GM21381 (cell line): Measurements from ENCODE around the gene PRKCH.

ENCODE experiments used
- ATAC-seq: cut with Tn5 transposase; IDR thresholded peaks from one replicate; pipeline ENCODE4 v1.9.1; 2021; ENCODE audit warnings: mild to moderate bottlenecking, moderate library complexity; ENCODE audit not compliant: unreplicated experiment

PRKCH gene

DNA sequence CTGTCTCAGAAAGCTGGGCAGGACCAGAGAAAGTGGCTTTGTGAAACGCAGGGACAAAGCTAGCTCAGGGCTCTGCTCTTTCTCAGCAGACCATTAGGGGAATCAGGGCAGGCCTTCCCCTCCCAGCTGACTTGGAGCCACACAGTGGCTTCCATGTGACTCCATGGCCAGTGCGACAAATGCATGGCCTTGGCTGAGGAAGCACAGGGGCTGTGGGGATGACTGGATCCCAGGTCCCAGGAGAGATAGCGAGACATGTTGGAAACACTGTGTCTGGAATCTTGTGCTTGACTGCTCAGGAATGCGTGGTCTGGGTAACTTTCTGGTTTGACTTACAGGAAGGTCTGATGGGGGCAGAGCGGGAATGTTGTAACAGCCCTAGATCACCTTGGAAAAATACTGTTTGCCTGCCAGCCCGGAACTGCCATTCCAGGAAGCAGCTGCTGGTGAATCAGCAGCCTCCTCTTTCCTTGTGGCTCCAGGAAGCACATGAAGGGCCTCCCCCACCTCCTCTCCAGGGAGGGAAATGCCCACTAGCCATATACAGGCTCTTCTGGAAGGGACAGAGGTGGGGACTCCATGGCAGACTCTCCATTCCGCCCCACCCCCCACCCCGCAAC lies 240.4 kb downstream of the PRKCH start:
- ATAC-seq, result no peak

GRCh38 chr14:61562321-61563161 lies 241.2 kb downstream of the PRKCH start:
- ATAC-seq, result no peak

- ATAC-seq, result no peak
These were observed 241.8 kb downstream of the PRKCH start for GRCh38 chr14:61563162-61563511.

- no peak for ATAC-seq
These were observed 242.7 kb downstream of the PRKCH start for GRCh38 chr14:61563880-61564617.

- ATAC-seq, result no peak
These were observed 243.3 kb downstream of the PRKCH start for GRCh38 chr14:61564618-61565091.

GRCh38 chr14:61565181-61565580 lies 243.8 kb downstream of the PRKCH start:
- ATAC-seq, result no peak

DNA sequence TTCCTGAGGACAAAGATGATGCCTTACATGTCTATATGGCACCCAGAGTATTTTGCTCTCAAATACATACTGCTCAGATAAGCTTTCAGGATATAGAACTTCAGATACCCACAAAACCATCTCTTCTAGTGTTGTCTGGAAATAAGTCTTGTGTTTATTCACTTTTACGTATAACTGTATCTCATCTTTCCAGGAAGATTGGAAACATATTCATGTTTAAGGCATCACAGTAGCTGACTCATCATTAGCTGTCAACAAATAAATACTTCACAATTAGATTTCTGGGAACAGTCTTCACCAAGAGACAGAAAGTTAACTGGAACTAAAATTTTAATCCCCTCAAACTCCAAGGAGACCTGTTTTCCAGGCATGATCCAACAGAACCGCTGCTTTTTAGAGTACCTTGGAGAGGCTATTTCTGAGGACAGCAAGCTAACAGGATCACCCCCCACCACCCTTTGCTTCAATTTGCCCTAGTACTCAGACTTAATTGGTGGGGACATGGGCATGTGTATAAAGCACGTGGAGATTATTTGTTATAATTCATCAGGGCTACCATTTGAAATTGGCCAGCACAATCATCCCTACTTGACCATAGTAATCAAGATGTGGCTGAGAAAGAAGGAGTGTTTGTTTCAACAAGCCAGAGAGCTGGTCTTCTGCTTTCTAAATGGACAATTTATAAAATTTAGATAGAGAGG lies 244.6 kb downstream of the PRKCH start:
- ATAC-seq, result no peak

DNA sequence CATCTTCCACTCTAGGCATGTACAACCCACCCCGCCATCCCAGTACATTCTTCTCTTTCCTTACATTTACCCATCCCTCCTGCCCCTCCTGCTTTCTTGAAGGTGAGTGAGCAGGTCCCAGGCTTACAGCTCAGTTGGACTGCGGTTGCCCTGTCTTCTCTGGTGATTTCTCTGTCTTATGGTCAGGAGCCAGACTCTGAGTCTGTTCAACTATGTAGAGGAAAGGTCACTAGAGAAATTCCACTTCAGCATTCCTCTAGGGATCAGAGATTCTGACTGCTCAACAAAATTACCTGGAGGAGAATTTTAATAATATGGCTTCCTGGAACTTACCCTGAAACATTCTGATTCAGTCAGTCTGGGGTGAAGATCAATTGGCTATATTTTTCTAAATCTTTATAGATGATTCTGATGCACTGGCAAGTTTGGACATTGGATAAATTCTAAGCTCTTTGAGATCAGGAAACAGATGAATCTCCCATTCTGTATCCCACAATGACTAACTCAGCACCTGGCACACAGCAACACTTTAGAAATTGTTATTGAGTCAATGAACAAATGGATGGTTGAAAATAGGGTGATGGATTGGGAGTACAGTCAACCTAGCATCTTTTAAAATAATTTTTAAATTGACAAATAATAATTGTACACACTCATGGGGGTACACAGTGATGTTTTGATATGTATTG lies 245.3 kb downstream of the PRKCH start:
- no peak for ATAC-seq

- peak; percentile 5 for ATAC-seq
These were observed 246.6 kb downstream of the PRKCH start for GRCh38 chr14:61567838-61568571.

- ATAC-seq, result peak; percentile 79
These were observed 247.2 kb downstream of the PRKCH start for GRCh38 chr14:61568572-61569011.

DNA sequence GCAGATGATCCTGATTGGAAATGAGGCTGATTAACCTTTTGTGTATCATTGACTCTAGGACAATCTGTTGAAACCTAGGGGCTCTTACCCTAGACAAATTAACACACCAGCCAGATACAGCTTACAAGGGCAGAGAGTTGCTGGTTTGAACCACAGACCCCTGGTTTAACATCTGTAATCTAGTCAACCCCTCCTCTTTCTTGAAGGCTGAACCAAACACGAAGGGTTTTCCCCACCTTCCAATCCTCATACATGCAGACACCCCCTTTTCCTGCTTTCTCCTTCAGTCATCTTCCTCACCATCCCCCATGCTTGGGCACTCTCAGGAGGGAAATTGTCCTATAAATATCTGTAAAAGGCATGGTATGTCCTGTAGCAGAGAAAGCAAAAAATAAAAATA lies 247.9 kb downstream of the PRKCH start:
- no peak for ATAC-seq

DNA sequence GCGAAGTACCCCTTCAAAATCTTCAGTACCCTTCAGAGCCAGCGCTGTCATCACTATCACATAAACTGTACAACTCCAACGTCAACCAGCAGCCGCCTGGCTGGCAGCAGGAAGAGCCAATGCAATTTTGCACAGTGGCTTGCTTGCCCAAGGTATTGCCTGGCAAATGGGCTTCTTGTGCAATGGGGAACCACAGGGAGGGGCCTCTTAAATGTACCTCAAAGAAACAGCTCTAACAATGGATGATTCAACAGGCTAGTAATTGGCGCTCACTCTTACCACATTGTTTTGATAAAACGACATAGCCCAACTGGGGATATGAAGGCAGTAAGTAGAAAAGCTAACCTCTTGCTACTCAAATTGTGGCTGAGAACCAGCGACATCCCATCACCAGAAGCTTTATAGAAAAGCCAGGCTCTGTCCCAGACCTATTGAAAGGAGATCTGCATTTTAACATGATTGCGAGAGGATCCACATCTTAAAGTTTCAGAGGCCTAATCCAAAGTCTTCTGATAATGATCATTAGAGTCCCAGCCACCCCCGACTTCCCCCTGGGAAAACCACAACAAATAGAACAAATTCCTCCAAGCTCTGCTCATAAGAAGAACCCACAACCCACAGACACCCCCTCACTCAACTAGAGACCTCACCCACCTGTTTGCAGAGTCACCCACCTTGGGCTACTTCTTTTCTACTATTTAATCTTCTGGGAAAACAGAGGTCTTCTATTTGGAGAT lies 248.6 kb downstream of the PRKCH start:
- no peak for ATAC-seq

GRCh38 chr14:61570549-61571290 lies 249.3 kb downstream of the PRKCH start:
- ATAC-seq, result no peak

DNA sequence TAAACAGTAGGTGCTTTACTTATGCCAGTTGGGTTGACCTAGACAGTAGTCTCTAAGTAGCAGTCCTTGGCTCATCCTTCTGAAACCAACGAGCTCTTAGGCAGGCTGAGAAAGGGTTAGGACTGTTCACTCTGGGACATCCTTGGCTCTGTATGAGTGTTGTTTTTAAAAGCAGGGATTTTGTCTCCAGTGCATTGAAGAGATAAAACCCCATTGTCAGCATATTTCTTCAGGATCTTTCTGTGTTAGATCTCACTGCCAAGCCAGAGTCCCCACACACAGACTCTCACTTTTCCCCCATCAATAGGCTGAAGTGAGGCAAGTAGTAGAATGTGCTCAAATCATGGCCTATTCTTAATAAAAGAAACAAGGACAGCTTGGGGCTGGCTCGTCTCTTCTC lies 250.5 kb downstream of the PRKCH start:
- no peak for ATAC-seq

DNA sequence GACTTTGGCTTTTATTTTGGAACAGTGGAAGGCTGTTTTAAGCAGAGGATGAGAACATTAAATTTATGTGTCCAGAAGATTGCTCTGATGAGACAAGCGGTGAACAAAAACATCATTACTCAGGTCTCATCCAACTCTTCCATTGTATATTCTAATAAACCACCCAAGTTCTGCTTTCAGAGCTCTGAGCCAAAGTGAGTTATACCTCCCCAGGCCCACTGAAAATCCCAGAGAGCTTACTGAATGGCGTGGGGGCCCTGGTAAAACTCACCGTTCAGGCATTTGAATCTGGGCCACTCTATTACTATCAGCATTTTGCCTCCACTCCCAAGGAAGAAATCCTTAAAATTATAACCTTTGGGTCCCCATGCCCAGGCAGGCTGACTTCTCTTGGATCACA lies 251.9 kb downstream of the PRKCH start:
- no peak for ATAC-seq

DNA sequence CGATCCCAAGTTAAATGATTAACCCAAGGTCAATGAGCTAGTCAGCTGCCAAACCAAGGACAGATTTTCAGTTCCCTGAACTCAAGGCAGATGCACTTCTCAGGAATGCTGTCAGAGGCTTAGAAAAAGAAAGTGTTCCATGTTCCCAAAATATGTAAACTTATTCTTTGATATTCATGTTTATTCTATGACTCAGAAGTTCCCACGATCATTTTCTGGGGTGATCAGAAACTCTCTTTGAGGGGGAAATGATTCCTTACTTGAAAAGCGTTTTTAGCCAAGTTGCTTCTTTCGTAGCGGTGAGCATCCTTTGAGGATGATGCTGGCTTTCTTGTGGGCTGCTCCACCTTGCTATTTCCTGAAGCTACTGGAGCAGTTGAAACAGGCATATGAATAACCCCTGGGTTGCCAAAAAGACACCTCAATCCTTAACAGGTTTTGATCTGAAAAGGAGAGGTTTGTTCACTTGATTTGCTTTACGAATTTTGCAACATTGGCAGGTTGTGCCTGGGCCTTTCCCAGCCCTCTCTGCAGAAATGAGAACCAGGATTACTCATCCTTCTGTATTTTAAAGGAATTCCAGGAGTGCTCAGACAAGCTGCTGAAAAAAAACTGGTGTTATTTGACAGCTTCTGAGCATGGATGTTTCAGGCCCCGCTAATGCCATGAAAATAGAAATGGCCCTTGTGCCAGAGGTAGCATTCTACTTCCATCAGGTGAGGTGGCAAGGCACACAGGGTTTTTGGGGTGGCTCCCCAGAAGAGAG lies 252.6 kb downstream of the PRKCH start:
- ATAC-seq, result no peak

DNA sequence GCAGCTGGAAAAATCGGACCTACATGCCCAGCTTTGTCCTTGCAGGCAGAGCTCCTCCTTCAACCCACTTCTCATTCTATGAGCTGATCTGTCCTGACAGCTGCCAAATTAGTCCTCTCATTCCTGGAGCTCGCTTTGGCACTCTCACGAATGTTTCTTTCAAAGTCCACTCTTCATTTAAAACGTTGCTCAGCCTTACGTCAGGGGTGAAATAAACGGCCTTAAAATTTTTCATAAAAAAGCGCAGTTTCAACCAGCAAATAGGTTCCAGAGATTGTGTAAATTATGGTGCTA lies 253.1 kb downstream of the PRKCH start:
- no peak for ATAC-seq

GRCh38 chr14:61575126-61575525 lies 253.7 kb downstream of the PRKCH start:
- ATAC-seq, result no peak
